NB4 (cell line): Measurements from ENCODE around the gene CDK15.

ENCODE experiments used
- DNase-seq: peaks from one replicate; pipeline ENCODE4 v3.0.0; 2010; ENCODE audit warnings: low read depth
- H3K4me3 ChIP-seq: one replicate; pipeline ENCODE4 v1.5.1; 2011; ENCODE audit warnings: mild to moderate bottlenecking, low read depth, low read length, moderate library complexity
- MYC ChIP-seq: IDR thresholded peaks from 2 replicates; pipeline ENCODE4 v1.6.1; 2011; ENCODE audit warnings: low read depth, low read length
- POLR2A ChIP-seq: IDR thresholded peaks from 2 replicates; pipeline ENCODE4 v1.6.1; 2011; ENCODE audit warnings: mild to moderate bottlenecking; ENCODE audit not compliant: insufficient read length; ENCODE audit errors: extremely low read depth
- TF ChIP-seq, protein P1 (sequence below): IDR thresholded peaks from 2 replicates; pipeline ENCODE4 v1.6.1; 2011; ENCODE audit warnings: low read depth, low read length
- TF ChIP-seq, protein P2 (sequence below): IDR thresholded peaks from one replicate; pipeline ENCODE4 v1.5.1; 2012; ENCODE audit warnings: low read depth, low read length

The CDK15 gene

GRCh38 chr2:201901786-201902185 lies 95.4 kb downstream of the CDK15 start:
- TF ChIP-seq, protein P1, sequence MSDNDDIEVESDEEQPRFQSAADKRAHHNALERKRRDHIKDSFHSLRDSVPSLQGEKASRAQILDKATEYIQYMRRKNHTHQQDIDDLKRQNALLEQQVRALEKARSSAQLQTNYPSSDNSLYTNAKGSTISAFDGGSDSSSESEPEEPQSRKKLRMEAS, result peak; percentile 41; the same call in 1 of the 2 replicates
- TF ChIP-seq MYC, result no peak
- TF ChIP-seq, protein P2, sequence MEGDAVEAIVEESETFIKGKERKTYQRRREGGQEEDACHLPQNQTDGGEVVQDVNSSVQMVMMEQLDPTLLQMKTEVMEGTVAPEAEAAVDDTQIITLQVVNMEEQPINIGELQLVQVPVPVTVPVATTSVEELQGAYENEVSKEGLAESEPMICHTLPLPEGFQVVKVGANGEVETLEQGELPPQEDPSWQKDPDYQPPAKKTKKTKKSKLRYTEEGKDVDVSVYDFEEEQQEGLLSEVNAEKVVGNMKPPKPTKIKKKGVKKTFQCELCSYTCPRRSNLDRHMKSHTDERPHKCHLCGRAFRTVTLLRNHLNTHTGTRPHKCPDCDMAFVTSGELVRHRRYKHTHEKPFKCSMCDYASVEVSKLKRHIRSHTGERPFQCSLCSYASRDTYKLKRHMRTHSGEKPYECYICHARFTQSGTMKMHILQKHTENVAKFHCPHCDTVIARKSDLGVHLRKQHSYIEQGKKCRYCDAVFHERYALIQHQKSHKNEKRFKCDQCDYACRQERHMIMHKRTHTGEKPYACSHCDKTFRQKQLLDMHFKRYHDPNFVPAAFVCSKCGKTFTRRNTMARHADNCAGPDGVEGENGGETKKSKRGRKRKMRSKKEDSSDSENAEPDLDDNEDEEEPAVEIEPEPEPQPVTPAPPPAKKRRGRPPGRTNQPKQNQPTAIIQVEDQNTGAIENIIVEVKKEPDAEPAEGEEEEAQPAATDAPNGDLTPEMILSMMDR, result no peak
- peak; percentile 68 for DNase-seq

DNA sequence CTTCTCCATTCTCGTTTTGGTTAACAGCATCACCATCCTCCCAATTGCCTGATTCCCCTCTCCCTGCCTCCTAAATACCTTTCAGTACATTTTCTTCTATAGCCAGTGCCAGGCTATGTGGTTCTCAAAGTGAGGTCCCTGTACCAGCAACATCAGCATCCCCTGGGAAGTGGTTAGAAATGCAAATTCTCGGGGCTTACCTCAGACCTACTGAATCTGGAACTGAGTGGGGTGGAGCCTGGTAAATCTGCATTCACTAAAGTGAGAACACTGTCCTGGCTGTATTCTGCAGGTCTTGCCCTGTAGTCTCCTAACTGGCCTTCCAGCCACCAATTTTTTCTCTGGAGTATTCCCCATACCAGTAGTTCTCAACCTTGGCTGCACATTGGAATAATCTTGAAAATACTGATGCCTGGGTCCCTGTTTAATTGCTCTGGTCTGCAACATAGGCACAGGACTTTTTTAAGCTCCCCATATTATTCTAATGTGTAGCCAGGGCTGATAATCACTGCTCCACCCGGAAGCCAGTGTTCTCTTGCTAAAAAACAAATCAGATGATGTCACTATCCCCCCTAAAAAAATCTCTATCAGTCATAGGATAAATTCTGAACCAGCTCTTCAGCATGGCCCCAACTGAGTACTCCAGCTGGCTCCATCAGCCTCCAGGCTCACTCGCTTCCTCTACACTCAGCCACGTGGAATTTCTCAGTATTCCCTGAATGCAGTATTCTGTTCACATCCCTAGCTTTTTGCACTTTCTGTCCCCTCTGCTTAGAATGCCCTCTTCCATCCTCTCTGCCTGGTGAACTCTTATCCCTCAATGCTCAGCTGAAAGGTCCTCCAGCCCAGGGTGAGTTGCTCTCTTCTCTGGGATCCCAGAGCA lies 98.4 kb downstream of the CDK15 start:
- TF ChIP-seq POLR2A, result no peak
- no peak for TF ChIP-seq MYC
- TF ChIP-seq, protein P1, result no peak
- TF ChIP-seq, protein P2, result no peak
- no peak overlapping the region for H3K4me3 ChIP-seq
- no peak for DNase-seq

More at GRCh38 chr2:201901786-201902185, 95.4 kb downstream of the CDK15 start:
- H3K4me3 ChIP-seq, result no peak overlapping the region

DNA sequence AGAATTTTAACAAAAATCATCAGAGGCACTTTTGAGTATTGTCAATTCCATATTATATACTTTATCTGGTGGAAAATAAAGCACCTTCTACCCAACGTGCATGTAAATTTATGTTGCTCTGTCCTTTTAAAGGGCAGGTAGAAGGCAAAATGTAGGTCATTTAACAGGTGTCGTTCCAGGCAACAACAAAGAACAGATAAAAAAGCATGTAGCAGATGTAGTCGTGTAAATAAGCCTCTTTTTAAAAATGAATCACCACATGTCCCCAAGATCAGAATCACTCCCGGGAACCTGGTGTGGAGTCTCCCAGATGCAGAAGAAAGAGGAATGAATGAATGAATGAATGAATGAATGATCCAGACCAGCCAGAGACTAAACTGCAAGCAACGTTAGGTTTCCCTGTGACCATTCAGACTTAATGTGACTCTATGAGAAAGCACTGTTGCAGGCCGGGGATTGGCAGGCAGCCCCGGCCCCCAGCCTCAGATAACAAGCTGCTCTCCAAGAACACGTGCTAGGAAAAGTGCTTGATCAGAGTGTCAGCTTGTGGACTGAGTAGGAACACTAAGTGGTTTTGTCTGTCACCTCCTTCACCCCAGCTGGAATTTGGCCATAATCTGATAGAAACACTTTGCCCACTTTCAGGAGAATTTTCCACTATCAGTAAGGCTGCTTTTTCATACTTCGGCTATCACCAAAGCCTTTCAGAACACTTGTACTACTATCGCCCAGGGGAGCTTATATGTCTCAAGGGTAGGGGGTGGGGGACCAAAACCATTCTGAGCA lies 100.6 kb downstream of the CDK15 start:
- TF ChIP-seq, protein P2, result no peak
- TF ChIP-seq, protein P1, result no peak
- TF ChIP-seq MYC (no peak), POLR2A (no peak)
- H3K4me3 ChIP-seq, result no peak overlapping the region
- DNase-seq, result no peak

GRCh38 chr2:201907563-201907881 lies 101.2 kb downstream of the CDK15 start:
- TF ChIP-seq, protein P1, result no peak
- no peak for TF ChIP-seq MYC
- TF ChIP-seq, protein P2, result no peak
- TF ChIP-seq POLR2A, result no peak
- H3K4me3 ChIP-seq, result no peak overlapping the region
- peak; percentile 14 for DNase-seq

- DNase-seq, result no peak
- TF ChIP-seq MYC (no peak), POLR2A (no peak)
- TF ChIP-seq, protein P2, result no peak
- TF ChIP-seq, protein P1, result no peak
- H3K4me3 ChIP-seq, result no peak overlapping the region
Measured at GRCh38 chr2:201908901-201909300, 102.6 kb downstream of the CDK15 start.
